ENCODE measurements around the gene ALDH3A2.

GRCh38 chr17:19651451-19652238 is 3.1 kb downstream of the ALDH3A2 start:
- TF ChIP-seq POLR2A (IDR thresholded peaks at IDR 0.05; ENCODE audit: control extremely low read depth in 1 of 2, low read depth in 2 of 2, low read length in 2 of 2) (no peak), EZH2 (IDR thresholded peaks at IDR 0.05; ENCODE audit: low read depth, low read length, severe bottlenecking) (no peak), TAF1 (IDR thresholded peaks at IDR 0.05; ENCODE audit: low read depth, low read length) (no peak), RXRA (IDR thresholded peaks at IDR 0.05; ENCODE audit: insufficient read depth, low read depth, low read length) (no peak), CREB1 (IDR thresholded peaks at IDR 0.05) (no peak), POLR2AphosphoS5 (IDR thresholded peaks at IDR 0.05; ENCODE audit: low read depth, low read length) (no peak), EP300 (IDR thresholded peaks at IDR 0.05; ENCODE audit: borderline replicate concordance in 1 of 2, low read depth in 2 of 2, low read length in 2 of 2) (no peak), CTCF (IDR thresholded peaks at IDR 0.05; ENCODE audit: control extremely low read depth in 1 of 3, insufficient read depth in 1 of 3, low read depth in 1 of 3, low read length in 3 of 3) (no peak), SP2 (IDR thresholded peaks at IDR 0.05; ENCODE audit: low read length) (no peak)

Measured in H1 (cell line).